Neuronal stem cell (in vitro differentiated cells): ENCODE results near the gene CCDC192.

Experiments
- DNase-seq: peaks from one replicate; pipeline ENCODE4 v3.0.0-alpha.2; 2013; ENCODE audit warnings: low spot score
- H2AFZ ChIP-seq: one replicate; pipeline ENCODE4 v1.6.1; 2013; ENCODE audit warnings: mild to moderate bottlenecking, low read length, inconsistent platforms
- H2AK5ac ChIP-seq: 2 replicates; pipeline ENCODE4 v1.6.1; 2013; ENCODE audit warnings: low read depth, mild to moderate bottlenecking, inconsistent platforms, low read length, moderate library complexity, mixed read lengths
- H2BK120ac ChIP-seq: 2 replicates; pipeline ENCODE4 v1.6.1; 2013; ENCODE audit warnings: low read depth, mild to moderate bottlenecking, inconsistent platforms, low read length, moderate library complexity, mixed read lengths
- H2BK12ac ChIP-seq: one replicate; pipeline ENCODE4 v1.6.1; 2013; ENCODE audit warnings: low read length, inconsistent platforms
- H2BK15ac ChIP-seq: 2 replicates; pipeline ENCODE4 v1.6.1; 2013; ENCODE audit warnings: mild to moderate bottlenecking, low read length, inconsistent platforms, mixed read lengths
- H2BK5ac ChIP-seq: one replicate; pipeline ENCODE4 v1.6.1; 2013; ENCODE audit warnings: inconsistent platforms, mild to moderate bottlenecking, low read length, moderate library complexity
- H3K14ac ChIP-seq: one replicate; pipeline ENCODE4 v1.6.1; 2013; ENCODE audit warnings: low read length, inconsistent platforms
- H3K18ac ChIP-seq: 2 replicates; pipeline ENCODE4 v1.6.1; 2013; ENCODE audit warnings: low read length, inconsistent platforms
- H3K23ac ChIP-seq: 2 replicates; pipeline ENCODE4 v1.6.1; 2013; ENCODE audit warnings: low read depth, mild to moderate bottlenecking, mixed read lengths, low read length, inconsistent platforms; ENCODE audit not compliant: poor library complexity
- H3K27ac ChIP-seq: replicated peaks from 3 replicates; pipeline ENCODE4 v1.5.1; 2013; ENCODE audit warnings: low read length, inconsistent platforms
- H3K27me3 ChIP-seq, 3 experiments: 2 replicates each; pipeline ENCODE4 v1.6.1; 2013; ENCODE audit warnings: low read length in 3 of 3, mild to moderate bottlenecking in 2 of 3, inconsistent platforms in 1 of 3, low read depth in 1 of 3, mixed read lengths in 1 of 3, moderate library complexity in 1 of 3; ENCODE audit not compliant: control insufficient read depth in 3 of 3, insufficient read depth in 3 of 3
- H3K36me3 ChIP-seq, 2 donors: replicated peaks in 1 of 2; 2 replicates each; pipeline ENCODE4 v1.6.1; 2013; ENCODE audit warnings: low read length in 2 of 2; ENCODE audit not compliant: control insufficient read depth in 2 of 2, insufficient read depth in 2 of 2
- H3K4ac ChIP-seq: 2 replicates; pipeline ENCODE4 v1.6.1; 2013; ENCODE audit warnings: inconsistent platforms, mild to moderate bottlenecking, low read length, moderate library complexity
- H3K4me1 ChIP-seq, 2 donors: 1 replicate in 1 of 2; 2 replicates in 1 of 2; pipeline ENCODE4 v1.6.1; 2013; ENCODE audit warnings: low read length in 2 of 2, low read depth in 1 of 2; ENCODE audit not compliant: control insufficient read depth in 2 of 2, insufficient read depth in 1 of 2
- H3K4me2 ChIP-seq: one replicate; pipeline ENCODE4 v1.6.1; 2013; ENCODE audit warnings: mild to moderate bottlenecking, low read length, inconsistent platforms; ENCODE audit not compliant: insufficient read depth, poor library complexity, severe bottlenecking
- H3K4me3 ChIP-seq, 2 donors: 2 replicates each; pipeline ENCODE4 v1.5.1; 2013; ENCODE audit warnings: low read length in 2 of 2, mild to moderate bottlenecking in 2 of 2, inconsistent platforms in 1 of 2, moderate library complexity in 1 of 2
- H3K79me1 ChIP-seq: one replicate; pipeline ENCODE4 v1.6.1; 2013; ENCODE audit warnings: low read depth, mild to moderate bottlenecking, inconsistent platforms, low read length, moderate library complexity
- H3K9ac ChIP-seq: one replicate; pipeline ENCODE4 v1.6.1; 2013; ENCODE audit warnings: mild to moderate bottlenecking, low read depth, low read length, inconsistent platforms; ENCODE audit not compliant: poor library complexity
- H3K9me3 ChIP-seq, 2 donors: replicated peaks in 1 of 2; 2 replicates each; pipeline versions ENCODE3 to v1.6.1; 2013; ENCODE audit warnings: low read length in 2 of 2, mild to moderate bottlenecking in 2 of 2, inconsistent platforms in 1 of 2, low read depth in 1 of 2, mixed read lengths in 1 of 2, moderate library complexity in 1 of 2; ENCODE audit not compliant: control insufficient read depth in 2 of 2, insufficient read depth in 1 of 2
- H4K8ac ChIP-seq: one replicate; pipeline ENCODE4 v1.6.1; 2013; ENCODE audit warnings: low read depth, mild to moderate bottlenecking, inconsistent platforms, low read length, moderate library complexity
- H4K91ac ChIP-seq: one replicate; pipeline ENCODE4 v1.6.1; 2013; ENCODE audit warnings: low read length, low read depth, mild to moderate bottlenecking, inconsistent platforms; ENCODE audit not compliant: poor library complexity
- WGBS, 2 donors: extraction: QIAGEN DNeasy Blood & Tissue Kit; methylation state at CpG; one replicate each; pipeline ENCODE4 v1.1.7; 2013; ENCODE audit warnings: missing lambda C conversion rate in 2 of 2, mixed read lengths in 1 of 2; ENCODE audit not compliant: insufficient read length in 2 of 2, insufficient replicate concordance in 1 of 2; ENCODE audit errors: extremely low coverage in 2 of 2; 5-methylcytosine and 5-hydroxymethylcytosine counted together

CCDC192 gene

DNA sequence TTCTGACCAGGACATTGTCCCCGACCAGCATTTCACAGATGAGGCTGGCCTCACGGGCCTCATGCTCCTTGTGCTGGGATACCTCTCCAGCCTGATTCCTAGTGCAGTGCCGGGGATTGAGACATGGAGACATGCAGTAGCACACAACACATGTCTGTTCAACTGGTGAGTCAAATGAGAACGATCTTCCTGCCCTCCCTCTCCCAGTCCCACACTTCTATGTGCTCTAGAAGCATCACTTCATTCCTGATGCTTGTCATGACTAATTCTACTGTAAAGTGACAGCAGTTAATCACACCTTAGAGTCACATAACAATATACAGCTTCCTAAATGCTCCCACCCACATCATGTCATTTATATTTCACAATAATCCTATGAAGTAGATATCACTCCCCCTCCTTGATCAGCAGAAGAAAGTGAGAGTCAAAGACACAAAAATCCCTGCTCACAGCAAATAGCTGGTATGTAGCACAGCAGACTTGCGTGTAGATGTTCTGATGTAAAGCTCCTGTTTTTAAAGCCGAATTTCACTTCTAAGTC is 101.8 kb downstream of the CCDC192 start:
- H3K4me2 ChIP-seq = no peak overlapping the region
- no peak overlapping the region for H2BK120ac ChIP-seq
- no peak overlapping the region for H3K9ac ChIP-seq
- no peak overlapping the region for H3K23ac ChIP-seq
- H3K27me3 ChIP-seq = no peaks in the 10 kb centered on the region
- H3K36me3 ChIP-seq = no peaks in the 10 kb centered on the region
- H2BK15ac ChIP-seq = no peak overlapping the region
- peaks cover under 1 to 18% of the 10 kb centered on the region in 2 donors for H3K4me1 ChIP-seq
- no peak overlapping the region for H4K91ac ChIP-seq
- no peak for DNase-seq
- no peak overlapping the region for H2BK12ac ChIP-seq
- no peak overlapping the region for H2AFZ ChIP-seq
- no peak overlapping the region for H2BK5ac ChIP-seq
- H3K79me1 ChIP-seq = no peaks in the 10 kb centered on the region
- no peaks in the 10 kb centered on the region for H3K9me3 ChIP-seq
- WGBS, 2 donors = no CpG with 5 or more reads among the region's 6 CpGs
- H4K8ac ChIP-seq = no peak overlapping the region
- no peak overlapping the region for H3K14ac ChIP-seq
- no peak overlapping the region for H3K4me3 ChIP-seq
- H3K4ac ChIP-seq = no peak overlapping the region
- H3K18ac ChIP-seq = peak overlapping the region; percentile 20
- H3K27ac ChIP-seq = no peak overlapping the region
- no peak overlapping the region for H2AK5ac ChIP-seq

DNA sequence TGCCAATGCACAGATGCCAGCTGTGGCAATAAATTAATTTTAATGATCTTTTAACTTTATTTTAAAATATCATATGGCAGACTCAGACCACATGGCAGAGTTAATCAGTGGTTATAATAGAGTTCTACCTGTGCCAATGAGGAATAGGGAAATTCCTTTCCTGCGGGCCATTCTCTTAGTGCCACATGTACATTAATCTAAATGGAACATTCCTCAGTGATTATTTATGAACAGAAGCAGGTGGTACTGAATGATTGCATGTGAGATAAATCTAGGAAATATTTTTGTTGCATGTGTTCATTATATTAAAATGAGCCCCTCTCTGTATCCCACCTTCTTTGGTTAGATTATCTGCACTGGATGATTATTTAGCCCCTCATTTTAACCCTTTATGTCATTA is 102.3 kb downstream of the CCDC192 start:
- no peak overlapping the region for H2BK5ac ChIP-seq
- DNase-seq = no peak

DNA sequence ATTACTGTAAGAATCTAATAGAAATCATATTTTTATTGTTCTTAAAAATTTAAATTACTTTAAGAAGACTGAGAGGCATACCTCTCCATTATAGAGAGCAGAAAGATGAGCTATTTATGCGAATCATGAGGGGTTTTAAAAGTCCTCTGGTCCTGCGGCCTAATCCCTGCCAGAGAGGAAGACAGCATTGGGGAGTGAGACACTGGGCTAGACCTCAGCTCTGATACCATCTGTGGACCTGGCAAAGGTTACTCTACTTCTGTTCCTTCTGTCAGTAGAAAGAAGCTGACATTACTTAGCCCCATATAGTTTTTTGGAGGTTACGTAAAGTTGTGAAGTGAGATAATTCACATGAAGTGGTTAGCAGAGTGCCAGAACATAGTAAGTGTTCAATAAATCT is 103.6 kb downstream of the CCDC192 start:
- no peak overlapping the region for H3K14ac ChIP-seq

More for the DNA sequence above, 102.3 kb downstream of the CCDC192 start:
- no peak overlapping the region for H3K4me3 ChIP-seq
- no peak overlapping the region for H2BK15ac ChIP-seq
- H3K14ac ChIP-seq = no peak overlapping the region
- H3K27ac ChIP-seq = no peak overlapping the region
- no peak overlapping the region for H2BK120ac ChIP-seq
- WGBS, 2 donors = no CpG with 5 or more reads among the region's 1 CpG
- H2BK12ac ChIP-seq = no peak overlapping the region
- H3K36me3 ChIP-seq = no peaks in the 10 kb centered on the region
- H4K8ac ChIP-seq = no peak overlapping the region
- H3K79me1 ChIP-seq = no peaks in the 10 kb centered on the region
- no peak overlapping the region for H2AK5ac ChIP-seq
- peaks cover 2 to 19% of the 10 kb centered on the region in 2 donors for H3K4me1 ChIP-seq
- H3K4me2 ChIP-seq = no peak overlapping the region
- H3K18ac ChIP-seq = no peak overlapping the region
- H2AFZ ChIP-seq = no peak overlapping the region
- no peak overlapping the region for H4K91ac ChIP-seq
- no peak overlapping the region for H3K23ac ChIP-seq
- no peaks in the 10 kb centered on the region for H3K27me3 ChIP-seq
- no peaks in the 10 kb centered on the region for H3K9me3 ChIP-seq
- no peak overlapping the region for H3K4ac ChIP-seq
- H3K9ac ChIP-seq = no peak overlapping the region

DNA sequence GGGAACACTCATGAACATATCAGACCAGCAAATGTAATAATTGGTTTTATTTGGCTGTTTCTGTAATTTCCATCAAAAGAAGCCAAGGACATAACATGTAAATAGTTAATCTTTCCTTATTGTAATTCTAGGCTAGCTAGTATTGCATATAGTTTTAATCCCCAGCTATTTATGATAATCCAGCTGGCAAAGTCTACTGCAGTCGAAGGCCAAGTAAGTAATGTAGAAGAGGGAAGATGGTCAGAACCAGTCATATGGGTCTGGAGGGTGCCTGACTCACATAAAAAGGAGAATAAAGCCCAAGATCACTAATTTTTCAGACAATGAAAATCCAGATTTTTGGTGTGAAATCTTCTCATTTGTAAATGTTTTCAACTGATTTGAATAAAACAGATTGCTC is 106.3 kb downstream of the CCDC192 start:
- no peak overlapping the region for H3K9ac ChIP-seq

More for the DNA sequence above, 103.6 kb downstream of the CCDC192 start:
- no CpG with 5 or more reads among the region's 3 CpGs for WGBS, 2 donors
- H3K4me1 ChIP-seq = peaks cover 4 to 24% of the 10 kb centered on the region in 2 donors
- H3K4me2 ChIP-seq = no peak overlapping the region
- H4K8ac ChIP-seq = no peak overlapping the region
- no peak overlapping the region for H3K18ac ChIP-seq
- no peaks in the 10 kb centered on the region for H3K79me1 ChIP-seq
- no peak overlapping the region for H2AFZ ChIP-seq
- H2AK5ac ChIP-seq = no peak overlapping the region
- no peak overlapping the region for H2BK5ac ChIP-seq
- no peak overlapping the region for H3K9ac ChIP-seq
- no peak overlapping the region for H3K4ac ChIP-seq
- no peak overlapping the region for H2BK12ac ChIP-seq
- no peaks in the 10 kb centered on the region for H3K9me3 ChIP-seq
- no peak for DNase-seq
- no peak overlapping the region for H2BK15ac ChIP-seq
- no peak overlapping the region for H3K4me3 ChIP-seq
- H3K27me3 ChIP-seq = no peaks in the 10 kb centered on the region
- no peak overlapping the region for H3K27ac ChIP-seq
- H2BK120ac ChIP-seq = no peak overlapping the region
- H4K91ac ChIP-seq = no peak overlapping the region
- H3K23ac ChIP-seq = no peak overlapping the region
- no peaks in the 10 kb centered on the region for H3K36me3 ChIP-seq

More for the DNA sequence above, 106.3 kb downstream of the CCDC192 start:
- no peak overlapping the region for H2BK120ac ChIP-seq
- H3K36me3 ChIP-seq = no peaks in the 10 kb centered on the region
- no peaks in the 10 kb centered on the region for H3K9me3 ChIP-seq
- no peak overlapping the region for H2BK5ac ChIP-seq
- peaks cover 14 to 34% of the 10 kb centered on the region in 2 donors for H3K4me1 ChIP-seq
- no peak overlapping the region for H2BK12ac ChIP-seq
- no peak overlapping the region for H2AFZ ChIP-seq
- H3K18ac ChIP-seq = no peak overlapping the region
- H3K27ac ChIP-seq = no peak overlapping the region
- no CpG with 5 or more reads among the region's 1 CpG for WGBS, 2 donors
- no peak overlapping the region for H3K23ac ChIP-seq
- H4K91ac ChIP-seq = no peak overlapping the region
- H3K14ac ChIP-seq = no peak overlapping the region
- no peaks in the 10 kb centered on the region for H3K27me3 ChIP-seq
- no peak overlapping the region for H2BK15ac ChIP-seq
- H4K8ac ChIP-seq = no peak overlapping the region
- no peak overlapping the region for H2AK5ac ChIP-seq
- DNase-seq = no peak
- H3K4me3 ChIP-seq = no peak overlapping the region
- no peak overlapping the region for H3K4me2 ChIP-seq
- H3K4ac ChIP-seq = no peak overlapping the region
- no peaks in the 10 kb centered on the region for H3K79me1 ChIP-seq
